Left forelimb (tissue), 1 donor: Measurements from ENCODE around the gene RBMS2.

Source experiments
- DNase-seq: peaks from one replicate; pipeline ENCODE4 v3.0.0-alpha.2; 2018; ENCODE audit warnings: low spot score

The RBMS2 gene

GRCh38 chr12:56631790-56632700 lies 110.4 kb downstream of the RBMS2 start:
- DNase-seq: no peak

GRCh38 chr12:56632701-56633467 lies 111.3 kb downstream of the RBMS2 start:
- no peak for DNase-seq

GRCh38 chr12:56633468-56634241 lies 112.0 kb downstream of the RBMS2 start:
- no peak for DNase-seq

GRCh38 chr12:56634242-56634836 lies 112.7 kb downstream of the RBMS2 start:
- no peak for DNase-seq

GRCh38 chr12:56634837-56635791 lies 113.5 kb downstream of the RBMS2 start:
- DNase-seq: no peak

- DNase-seq: peak; percentile 89
These were observed 114.4 kb downstream of the RBMS2 start for GRCh38 chr12:56635806-56636674.

GRCh38 chr12:56636675-56637540 lies 115.3 kb downstream of the RBMS2 start:
- peak; percentile 100 for DNase-seq

GRCh38 chr12:56637621-56638020 lies 116.0 kb downstream of the RBMS2 start:
- DNase-seq: no peak

- no peak for DNase-seq
These were observed 119.6 kb downstream of the RBMS2 start for GRCh38 chr12:56641219-56641618.

GRCh38 chr12:56644654-56645053 lies 123.0 kb downstream of the RBMS2 start:
- no peak for DNase-seq

- no peak for DNase-seq
These were observed 123.6 kb downstream of the RBMS2 start for GRCh38 chr12:56645201-56645716.
